Mucosa of descending colon (tissue), 3 donors: ENCODE data around the gene UPF1. TPM values are rescaled to one million over a fixed set of nuclear protein-coding genes. Genes with fewer than 3 reads are reported as not detected.

Experiments used
- ATAC-seq: fragments of 200-7000 bp; cut with Tn5 transposase; one replicate; pipeline ENCODE4 v1.9.1; 2020; ENCODE audit warnings: mild to moderate bottlenecking, moderate library complexity
- DNase-seq, 3 donors: peaks; one replicate each; pipeline ENCODE4 v3.0.0-alpha.2; 2020
- H3K36me3 ChIP-seq: fragments of 200-600 bp; one replicate; pipeline ENCODE4 v1.8.0; 2021; ENCODE audit warnings: low read depth, mild to moderate bottlenecking
- H3K4me1 ChIP-seq: fragments of 200-600 bp; one replicate; pipeline ENCODE4 v1.8.0; 2021; ENCODE audit warnings: low read depth, mild to moderate bottlenecking
- H3K4me3 ChIP-seq: fragments of 200-600 bp; one replicate; pipeline ENCODE4 v1.8.0; 2021; ENCODE audit warnings: mild to moderate bottlenecking
- H3K9me3 ChIP-seq: fragments of 200-600 bp; one replicate; pipeline ENCODE4 v1.8.0; 2021; ENCODE audit warnings: mild to moderate bottlenecking
- intact Hi-C, 2 donors: fragments of 100-400 bp; cut with DNase I in 1 of 2; cut with micrococcal nuclease in 1 of 2; formaldehyde crosslinking; loops; one replicate each; pipeline versions ENCODE4 v1.11.0 to v1.11.1; 2022; cut with DNase I, micrococcal nuclease
- total RNA-seq, 3 donors: library from RNA; stranded (reverse); fragmentation: NEBNext Ultra II Directional in 2 of 3; extraction: Animal tissue kit (Norgen Biotek cat#: 25700) in 2 of 3; gene quantifications; one replicate each; pipeline versions ENCODE4 v1.2.1 to v1.2.4, GENCODE V29; 2021 to 2023
- TF ChIP-seq, protein P1 (sequence below): fragments of 200-600 bp; IDR thresholded peaks from one replicate; pipeline ENCODE4 v1.8.0; 2022; ENCODE audit warnings: antibody characterized with exemption, mild to moderate bottlenecking
- donor health status: DM: no; HTN: no; CAD: no; lungs with moderate emphysema.
- donor health status: DM: no; HTN: no; CAD: no.
- donor health status: DM: no; HTN: yes; CAD: no.

UPF1 gene
- total RNA-seq, 3 donors from 2014 or later, result 79.2 to 87.2 (median 83.4) TPM

DNA sequence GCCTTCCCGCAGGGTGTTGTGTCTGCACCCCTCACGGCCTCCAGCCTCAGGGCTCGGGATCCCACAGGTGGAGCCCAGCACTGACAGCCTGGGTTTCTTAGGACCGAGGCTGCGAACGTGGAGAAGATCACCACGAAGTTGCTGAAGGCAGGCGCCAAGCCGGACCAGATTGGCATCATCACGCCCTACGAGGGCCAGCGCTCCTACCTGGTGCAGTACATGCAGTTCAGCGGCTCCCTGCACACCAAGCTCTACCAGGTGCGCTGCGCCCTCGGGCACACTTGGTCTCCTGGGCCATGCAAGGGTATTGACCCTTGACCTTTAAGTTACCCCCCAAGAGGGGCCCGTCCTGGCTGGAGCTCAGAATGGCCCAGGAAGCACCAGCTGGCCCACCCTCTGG, 29.0 kb downstream of the UPF1 start:
- no peak for ATAC-seq
- TF ChIP-seq, protein P1, sequence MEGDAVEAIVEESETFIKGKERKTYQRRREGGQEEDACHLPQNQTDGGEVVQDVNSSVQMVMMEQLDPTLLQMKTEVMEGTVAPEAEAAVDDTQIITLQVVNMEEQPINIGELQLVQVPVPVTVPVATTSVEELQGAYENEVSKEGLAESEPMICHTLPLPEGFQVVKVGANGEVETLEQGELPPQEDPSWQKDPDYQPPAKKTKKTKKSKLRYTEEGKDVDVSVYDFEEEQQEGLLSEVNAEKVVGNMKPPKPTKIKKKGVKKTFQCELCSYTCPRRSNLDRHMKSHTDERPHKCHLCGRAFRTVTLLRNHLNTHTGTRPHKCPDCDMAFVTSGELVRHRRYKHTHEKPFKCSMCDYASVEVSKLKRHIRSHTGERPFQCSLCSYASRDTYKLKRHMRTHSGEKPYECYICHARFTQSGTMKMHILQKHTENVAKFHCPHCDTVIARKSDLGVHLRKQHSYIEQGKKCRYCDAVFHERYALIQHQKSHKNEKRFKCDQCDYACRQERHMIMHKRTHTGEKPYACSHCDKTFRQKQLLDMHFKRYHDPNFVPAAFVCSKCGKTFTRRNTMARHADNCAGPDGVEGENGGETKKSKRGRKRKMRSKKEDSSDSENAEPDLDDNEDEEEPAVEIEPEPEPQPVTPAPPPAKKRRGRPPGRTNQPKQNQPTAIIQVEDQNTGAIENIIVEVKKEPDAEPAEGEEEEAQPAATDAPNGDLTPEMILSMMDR, result no peak
- no peaks in the 10 kb centered on the region for H3K4me1 ChIP-seq
- H3K36me3 ChIP-seq, result peaks cover 22% of the 10 kb centered on the region
- H3K4me3 ChIP-seq, result no peak overlapping the region
- intact Hi-C loops, result no loop called here
- DNase-seq, result peak in 1 of 3 donors; percentile 47
- H3K9me3 ChIP-seq, result no peaks in the 10 kb centered on the region

DNA sequence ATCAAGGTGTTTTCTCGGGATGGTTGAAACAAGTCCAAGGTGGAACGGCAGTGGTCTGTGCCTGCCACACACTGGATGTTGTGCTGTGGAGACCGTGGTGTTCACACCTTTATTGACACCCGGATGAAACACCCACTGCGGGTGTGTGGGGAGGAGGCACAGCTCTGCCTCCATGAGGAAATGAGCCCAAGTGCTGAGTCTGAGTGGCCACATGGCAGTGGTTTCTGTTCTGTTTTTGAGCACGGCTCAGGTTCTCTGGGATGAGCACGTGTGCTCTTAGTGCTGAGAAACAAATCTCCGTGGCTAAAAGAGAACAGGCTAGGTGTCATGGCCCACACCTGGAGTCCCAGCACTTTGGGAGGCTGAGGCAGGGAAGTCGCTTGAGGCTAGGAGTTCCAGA, 29.5 kb downstream of the UPF1 start:
- H3K4me1 ChIP-seq, result no peaks in the 10 kb centered on the region
- TF ChIP-seq, protein P1, result no peak
- no peak overlapping the region for H3K4me3 ChIP-seq
- no peak for DNase-seq
- intact Hi-C loops, result no loop called here
- no peak for ATAC-seq
- H3K36me3 ChIP-seq, result peaks cover 26% of the 10 kb centered on the region
- H3K9me3 ChIP-seq, result no peaks in the 10 kb centered on the region

- DNase-seq, result no peak
- TF ChIP-seq, protein P1, result no peak
- intact Hi-C loops, result no loop called here
- Histone ChIP-seq H3K4me3 (no peak overlapping the region), H3K36me3 (peaks cover 26% of the 10 kb centered on the region), H3K9me3 (no peaks in the 10 kb centered on the region), H3K4me1 (no peaks in the 10 kb centered on the region)
- ATAC-seq, result no peak
Measured at GRCh38 chr19:18861917-18862316, 30.2 kb downstream of the UPF1 start.

GRCh38 chr19:18862976-18863842, 31.4 kb downstream of the UPF1 start:
- Histone ChIP-seq H3K4me3 (no peak overlapping the region), H3K36me3 (peaks cover 28% of the 10 kb centered on the region), H3K4me1 (no peaks in the 10 kb centered on the region), H3K9me3 (no peaks in the 10 kb centered on the region)
- DNase-seq (no peak), ATAC-seq (no peak)
- TF ChIP-seq, protein P1, result no peak
- intact Hi-C loops, result no loop called here

DNA sequence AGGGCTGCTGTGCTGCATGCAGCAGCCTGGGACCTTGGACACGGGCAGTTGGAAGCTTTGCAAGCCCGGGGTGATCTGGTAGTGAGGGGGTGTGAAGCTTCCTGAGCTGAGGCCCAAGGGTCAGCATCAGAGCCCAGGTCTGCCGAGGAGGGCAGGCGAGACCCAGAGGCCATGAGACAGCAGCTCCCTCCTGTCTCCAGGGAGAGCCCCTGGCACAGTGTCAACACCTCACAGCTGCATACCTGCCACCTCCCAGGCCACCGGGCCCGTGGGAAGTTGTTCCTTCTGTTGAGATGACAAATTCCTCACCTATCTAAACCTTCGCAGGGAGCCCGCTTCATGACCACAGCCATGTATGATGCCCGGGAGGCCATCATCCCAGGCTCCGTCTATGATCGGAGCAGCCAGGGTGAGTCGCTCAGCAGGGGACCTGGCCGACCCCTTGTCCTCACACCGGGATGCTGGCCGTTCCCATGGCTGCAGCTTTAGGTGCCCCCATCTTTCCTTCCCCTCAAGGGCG, 32.1 kb downstream of the UPF1 start:
- no peak for DNase-seq
- H3K36me3 ChIP-seq, result peaks cover 28% of the 10 kb centered on the region
- ATAC-seq, result no peak
- intact Hi-C loops, result no loop called here
- TF ChIP-seq, protein P1, result no peak
- H3K9me3 ChIP-seq, result no peaks in the 10 kb centered on the region
- no peaks in the 10 kb centered on the region for H3K4me1 ChIP-seq
- no peak overlapping the region for H3K4me3 ChIP-seq
